GM18519 (cell line): Measurements from ENCODE around the gene STAP2.
"Not testable (repeated sequence)": the region's sequence is repeated elsewhere in the genome, so short reads cannot be mapped to it uniquely, and the experiment has no call there.

Experiments used
- ATAC-seq: cut with Tn5 transposase; IDR thresholded peaks from one replicate; pipeline ENCODE4 v1.9.1; 2021; ENCODE audit warnings: mild to moderate bottlenecking, moderate library complexity; ENCODE audit not compliant: unreplicated experiment, low FRiP score

The STAP2 gene

GRCh38 chr19:4303819-4304537 lies 34.6 kb downstream of the STAP2 start:
- ATAC-seq = no peak

GRCh38 chr19:4302243-4302640 lies 36.4 kb downstream of the STAP2 start, which contains the start of gene TMIGD2:
TSS of gene TMIGD2 (minus strand) at chr19:4302389. CDS start at chr19:4302385, 4 bp downstream.
- ATAC-seq = no peak

DNA sequence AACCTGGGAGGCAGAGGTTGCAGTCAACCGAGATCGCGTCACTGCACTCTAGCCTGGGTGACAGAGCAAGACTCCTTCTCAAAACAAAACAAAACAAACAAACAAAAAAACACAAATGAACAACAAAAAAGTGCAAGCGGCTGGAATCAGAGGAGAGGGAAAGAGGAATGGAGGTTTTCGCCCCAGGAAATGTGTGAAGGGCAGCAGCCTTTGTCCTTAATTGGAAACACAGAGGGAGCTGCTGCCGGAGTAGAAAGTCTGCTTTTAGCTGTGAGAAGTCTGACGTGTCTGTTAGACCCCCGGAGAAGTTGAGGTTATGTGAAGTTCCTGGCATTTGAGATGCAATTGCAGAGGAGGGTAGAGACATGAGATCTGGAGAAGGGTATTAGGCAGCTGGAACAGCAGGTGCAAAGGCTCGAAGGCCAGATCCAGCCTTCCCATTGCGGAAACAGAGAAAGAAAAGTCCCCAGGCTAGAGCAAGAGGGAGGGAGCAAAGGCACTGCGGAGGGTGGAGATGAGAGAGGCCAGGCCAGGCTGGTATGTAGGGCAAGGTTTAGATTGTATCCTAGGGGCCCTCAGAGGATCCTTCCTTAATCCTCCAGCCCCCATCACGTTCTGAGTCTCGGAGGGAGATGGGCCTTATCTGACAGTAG lies 36.9 kb downstream of the STAP2 start:
- no peak for ATAC-seq

DNA sequence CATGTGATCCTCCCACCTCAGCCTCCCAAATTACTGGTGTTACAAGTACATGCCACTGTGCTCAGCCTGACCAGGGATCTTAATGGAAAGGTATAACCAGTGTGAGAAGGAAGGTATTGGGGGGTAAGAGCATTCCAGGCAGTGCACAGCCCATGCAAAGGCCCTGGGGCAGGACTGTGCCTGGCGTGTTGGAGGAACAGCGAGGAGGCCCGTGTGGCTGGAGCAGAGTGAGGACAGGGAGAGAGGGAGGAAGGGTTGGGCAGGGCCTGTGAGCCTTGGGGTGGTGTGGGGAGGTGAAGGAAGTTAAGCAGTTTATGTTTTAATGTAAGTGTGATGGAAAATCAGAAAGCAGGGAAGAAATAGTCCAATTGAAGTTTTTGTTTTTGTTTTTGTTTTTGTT lies 38.0 kb downstream of the STAP2 start:
- no peak for ATAC-seq

DNA sequence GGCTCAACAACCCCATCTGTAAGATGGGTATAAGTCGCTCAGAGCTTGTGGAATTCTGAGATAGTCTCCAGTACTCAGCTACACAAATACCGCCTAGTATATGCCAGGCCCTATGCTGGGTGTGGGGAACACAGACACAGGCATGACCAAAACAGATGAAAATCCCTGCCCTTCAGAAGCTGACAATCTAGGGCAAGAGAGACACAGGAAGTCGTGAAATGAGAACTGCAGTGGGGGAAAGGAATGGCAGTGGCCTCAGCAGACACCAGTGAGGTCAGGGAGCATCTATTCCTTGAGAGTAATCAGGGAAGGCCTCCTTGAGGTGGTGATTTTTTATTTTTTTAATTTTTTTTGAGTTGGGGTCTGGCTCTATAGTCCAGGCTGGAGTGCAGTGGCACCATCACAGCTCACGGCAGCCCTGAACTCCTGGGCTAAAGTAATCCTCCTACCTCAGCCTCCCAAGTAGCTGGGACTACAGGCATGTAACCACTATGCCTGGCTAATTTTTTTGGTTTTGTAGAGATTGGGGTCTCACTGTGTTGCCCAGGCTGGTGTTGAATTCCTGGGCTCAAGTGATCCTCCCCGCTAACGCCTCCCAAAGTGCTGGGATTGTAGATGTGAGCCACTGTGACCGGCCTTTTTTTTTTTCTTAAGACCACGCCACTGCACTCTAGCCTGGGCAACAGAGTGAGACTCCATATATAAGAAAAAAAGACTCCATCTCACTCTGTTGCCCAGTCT lies 39.6 kb downstream of the STAP2 start:
- no peak for ATAC-seq

DNA sequence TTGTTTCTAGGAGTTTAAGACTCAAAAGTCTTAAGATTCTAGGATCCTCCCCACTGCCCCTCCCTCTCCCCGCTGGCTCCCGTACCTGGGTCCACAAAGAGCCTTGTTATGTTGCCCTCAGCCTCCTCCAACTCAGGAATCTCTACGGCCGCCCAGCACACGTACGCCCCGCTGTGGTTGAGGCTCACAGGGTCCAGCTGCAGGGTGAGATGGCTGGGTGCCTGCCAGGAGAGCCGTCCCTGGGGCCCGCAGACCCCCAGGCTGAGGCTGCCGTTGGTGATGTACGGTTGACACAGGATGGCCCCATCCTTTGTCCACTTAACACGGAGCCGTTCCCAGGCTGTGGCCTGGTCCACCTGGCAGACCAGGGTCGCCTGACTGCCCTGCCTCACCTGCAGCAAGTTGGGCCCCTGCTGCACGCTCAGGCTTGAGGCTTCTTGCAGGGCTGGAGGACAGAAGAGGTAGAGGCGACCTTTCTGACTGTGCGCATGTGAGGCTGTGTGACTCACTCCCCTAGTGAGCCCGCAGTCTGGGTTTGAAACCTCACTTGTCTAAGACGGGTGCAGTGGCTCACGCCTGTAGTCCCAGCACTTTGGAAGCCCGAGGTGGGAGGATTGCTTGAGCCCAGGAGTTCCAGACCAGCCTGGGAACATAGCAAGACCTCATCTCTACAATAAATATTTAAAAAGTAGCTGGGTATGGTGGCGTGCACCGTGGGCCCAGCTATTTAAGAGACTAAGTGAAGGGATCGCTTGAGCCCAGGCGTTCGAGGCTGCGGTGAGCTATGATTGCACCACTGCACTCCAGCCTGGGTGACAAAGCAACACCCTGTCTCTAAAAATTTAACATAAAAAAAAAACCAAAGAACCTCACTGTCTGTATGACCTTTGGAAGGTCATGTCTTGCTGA lies 40.5 kb downstream of the STAP2 start:
- ATAC-seq = no peak

GRCh38 chr19:4295972-4296771 lies 42.5 kb downstream of the STAP2 start:
- no peak for ATAC-seq

DNA sequence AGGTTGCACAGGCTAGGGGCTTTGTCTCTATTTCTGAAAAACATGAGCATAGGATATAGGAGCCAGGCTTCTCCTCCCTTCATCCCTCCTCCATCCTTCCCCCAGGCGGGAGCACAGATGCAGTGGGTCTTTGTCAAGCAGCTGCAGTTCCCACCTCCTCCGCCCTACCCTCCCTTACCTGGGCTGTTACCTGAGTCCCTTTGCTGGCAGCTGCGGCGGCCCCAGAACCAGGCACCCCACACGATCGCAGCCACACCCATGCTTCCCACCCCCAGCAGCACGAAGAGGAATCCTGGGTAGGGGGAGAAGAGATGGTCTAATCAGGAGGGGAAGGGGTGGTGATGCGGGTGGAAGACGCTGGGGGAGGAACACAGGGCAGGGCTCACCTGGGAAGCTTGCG lies 44.2 kb downstream of the STAP2 start:
- ATAC-seq = no peak

DNA sequence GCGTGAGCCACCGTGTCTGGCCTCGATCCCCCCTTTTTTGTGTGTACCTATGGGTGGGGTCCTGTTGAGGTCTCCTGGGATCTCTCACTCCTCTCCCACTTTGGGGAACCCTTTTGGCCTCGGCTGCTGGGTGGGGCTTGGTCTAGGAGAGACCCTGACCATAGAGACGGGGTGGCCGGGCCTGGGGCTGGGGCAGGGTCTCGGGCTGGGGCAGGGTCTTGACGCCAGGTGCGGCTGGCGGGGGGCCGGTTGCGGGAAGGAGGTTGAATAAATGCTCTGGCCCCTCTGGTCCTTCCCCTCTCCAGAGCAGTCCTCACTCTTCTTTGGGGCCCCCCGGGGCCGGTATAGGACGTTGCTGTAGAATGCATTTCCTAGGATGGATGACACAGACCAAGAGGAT lies 46.1 kb downstream of the STAP2 start:
- ATAC-seq = no peak

GRCh38 chr19:4291184-4291732 lies 47.4 kb downstream of the STAP2 start:
- no peak for ATAC-seq

DNA sequence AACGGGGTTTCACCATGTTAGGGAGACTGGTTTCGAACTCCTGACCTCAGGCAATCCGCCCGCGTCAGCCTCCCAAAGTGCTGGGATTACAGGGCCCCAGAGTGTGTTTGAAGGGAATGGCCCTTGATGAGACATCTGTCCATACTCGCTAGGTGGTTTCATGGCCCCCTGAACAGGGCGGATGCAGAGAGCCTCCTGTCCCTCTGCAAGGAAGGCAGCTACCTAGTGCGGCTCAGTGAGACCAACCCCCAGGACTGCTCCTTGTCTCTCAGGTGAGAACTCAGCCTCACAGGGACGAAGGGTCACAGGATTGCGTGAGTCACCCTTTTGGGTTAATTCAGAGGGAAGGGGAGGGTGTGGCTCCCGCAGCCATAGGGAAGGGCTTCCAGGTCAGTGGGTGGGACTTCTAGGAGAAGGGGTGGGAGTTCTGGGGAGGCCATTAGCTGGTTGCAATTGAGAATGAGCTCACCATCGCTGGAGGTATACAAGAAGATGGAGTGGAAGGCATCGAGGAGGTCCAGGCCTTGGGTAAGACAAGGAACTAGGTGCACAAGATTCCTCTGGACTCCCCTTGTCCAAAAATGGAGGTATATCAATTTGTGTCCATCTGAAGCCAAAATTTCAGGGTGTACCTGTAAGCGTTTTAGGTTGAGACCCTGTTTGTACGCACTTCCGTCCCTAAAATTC lies 50.4 kb downstream of the STAP2 start:
- ATAC-seq = no peak

DNA sequence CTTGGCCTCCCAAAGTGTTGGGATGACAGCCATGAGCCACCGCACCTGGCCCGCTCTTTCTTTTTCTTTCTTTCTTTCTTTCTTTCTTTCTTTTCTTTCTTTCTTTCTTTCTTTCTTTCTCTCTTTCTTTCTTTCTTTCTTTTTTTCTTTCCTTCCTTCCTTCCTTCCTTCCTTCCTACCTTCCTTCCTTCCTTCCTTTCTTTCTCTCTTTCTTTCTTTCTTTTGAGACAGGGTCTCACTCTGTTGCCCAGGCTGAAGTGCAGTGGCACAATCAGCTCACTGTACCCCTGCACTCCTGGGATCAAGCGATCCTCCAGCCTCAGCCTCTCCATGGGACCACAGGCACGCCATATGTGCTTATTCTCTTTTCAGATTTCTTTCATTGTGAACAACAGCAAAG lies 52.5 kb downstream of the STAP2 start:
- ATAC-seq = not testable (repeated sequence)

GRCh38 chr19:4284974-4285373 lies 53.7 kb downstream of the STAP2 start:
- no peak for ATAC-seq

DNA sequence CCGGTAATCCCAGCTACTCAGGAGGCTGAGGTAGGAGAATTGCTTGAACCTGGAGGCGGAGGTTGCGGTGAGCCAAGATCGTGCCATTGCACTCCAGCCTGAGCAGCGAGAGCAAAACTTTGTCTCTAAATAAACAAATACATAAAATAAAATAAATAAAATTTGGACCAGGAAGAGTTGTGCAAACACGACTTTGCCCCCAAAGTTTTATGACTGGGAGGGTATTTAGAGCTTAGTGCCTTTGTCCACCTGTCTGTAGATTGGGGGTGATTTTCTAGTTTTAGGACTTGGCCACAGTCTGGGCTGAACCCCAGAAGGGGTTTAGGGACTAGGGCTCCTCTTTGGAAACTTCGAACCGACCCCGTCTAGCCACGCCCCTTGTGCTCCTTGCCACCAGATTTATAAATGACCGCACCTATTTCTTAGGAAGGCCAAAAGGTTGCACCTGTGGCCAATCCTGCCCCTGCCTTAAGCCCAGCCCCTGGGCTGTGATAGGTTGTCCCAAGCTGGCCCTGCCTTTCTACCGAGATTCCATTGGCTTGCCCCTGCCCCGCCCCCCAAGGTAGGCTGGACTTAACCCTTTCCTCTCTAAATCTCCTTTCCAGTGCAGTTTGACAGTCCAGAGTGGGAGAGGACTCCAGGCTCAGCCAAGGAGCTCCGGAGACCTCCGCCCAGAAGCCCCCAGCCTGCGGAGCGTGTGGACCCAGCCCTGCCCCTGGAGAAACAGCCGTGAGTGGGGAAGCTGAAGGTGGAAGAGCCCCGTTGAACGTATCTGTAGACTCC lies 54.3 kb downstream of the STAP2 start:
- ATAC-seq = no peak

GRCh38 chr19:4279530-4280422 lies 58.9 kb downstream of the STAP2 start:
- no peak for ATAC-seq

GRCh38 chr19:4279267-4279529 lies 59.4 kb downstream of the STAP2 start:
- no peak for ATAC-seq
